ENCODE data around the gene SSTR4.

- TF ChIP-seq POLR2AphosphoS5 (IDR thresholded peaks at IDR 0.05; ENCODE audit: low read depth, low read length) = no peak
- no peak for TF ChIP-seq CTCF (IDR thresholded peaks at IDR 0.05 in 2 of 3, conservative IDR thresholded peaks at IDR 0.05 in 1 of 3; ENCODE audit: borderline replicate concordance in 1 of 3, insufficient read depth in 1 of 3, low read depth in 2 of 3, low read length in 2 of 3)
- no peak for TF ChIP-seq SRF (IDR thresholded peaks at IDR 0.05; ENCODE audit: low read depth)
- no peak for TF ChIP-seq ZBTB33 (IDR thresholded peaks at IDR 0.05; ENCODE audit: extremely low read depth, insufficient replicate concordance, low read length)
- TF ChIP-seq POLR2A (IDR thresholded peaks at IDR 0.05; ENCODE audit: borderline replicate concordance, extremely low read depth, insufficient read depth, insufficient read length) = no peak
- no peak for TF ChIP-seq FOSL1 (IDR thresholded peaks at IDR 0.05; ENCODE audit: low read depth)
- no peak for TF ChIP-seq YY1 (IDR thresholded peaks at IDR 0.05; ENCODE audit: extremely low read depth, insufficient replicate concordance, low read depth, low read length)
- TF ChIP-seq RAD21 (IDR thresholded peaks at IDR 0.05; ENCODE audit: low read depth) = no peak
- no peak for TF ChIP-seq EZH2 (IDR thresholded peaks at IDR 0.05)
- no peak for TF ChIP-seq CBX3 (IDR thresholded peaks at IDR 0.05; ENCODE audit: low read depth)
- no peak for TF ChIP-seq CEBPB (IDR thresholded peaks at IDR 0.05; ENCODE audit: low read depth)
- no peak for TF ChIP-seq REST (IDR thresholded peaks at IDR 0.05; ENCODE audit: low read depth)
- TF ChIP-seq TCF7L2 (IDR thresholded peaks at IDR 0.05; ENCODE audit: borderline replicate concordance, extremely low read depth, insufficient read depth, insufficient read length) = no peak
- no peak for TF ChIP-seq MAX (IDR thresholded peaks at IDR 0.05)
Measured at GRCh38 chr20:23063581-23063980, 28.5 kb downstream of the SSTR4 start.

Measured in HCT116 (cell line).